Vagina (tissue), 2 donors: ENCODE data around the gene DUSP2. TPM values are rescaled to one million over a fixed set of nuclear protein-coding genes. Genes with fewer than 3 reads are reported as not detected.

Experiments used
- DNase-seq, 2 donors: peaks; one replicate each; pipeline ENCODE4 v3.0.0-alpha.2; 2017; ENCODE audit errors: extremely low spot score in 2 of 2
- H3K27ac ChIP-seq: fragments of 200-600 bp; sonication (generic); one replicate; pipeline ENCODE4 v1.5.1; 2019
- H3K27me3 ChIP-seq: fragments of 200-600 bp; sonication (generic); one replicate; pipeline ENCODE4 v1.5.1; 2019
- H3K36me3 ChIP-seq, 2 donors: fragments of 200-600 bp; sonication (generic); one replicate each; pipeline ENCODE4 v1.5.1; 2017 to 2019
- H3K4me1 ChIP-seq: fragments of 200-600 bp; sonication (generic); one replicate; pipeline ENCODE4 v1.5.1; 2019
- H3K4me3 ChIP-seq, 2 donors: fragments of 200-600 bp; sonication (generic); 1 replicate in 1 of 2; 2 replicates in 1 of 2; pipeline ENCODE4 v1.5.1; 2016 to 2019
- H3K9me3 ChIP-seq: fragments of 200-600 bp; sonication (generic); one replicate; pipeline ENCODE4 v1.5.1; 2019
- CTCF ChIP-seq, 3 experiments: fragments of 450-650 bp in 2 of 3; fragments of 200-600 bp in 1 of 3; sonication (generic) in 1 of 3; IDR thresholded peaks; one replicate each; pipeline ENCODE4 v1.5.1; 2017 to 2019; ENCODE audit warnings: antibody characterized with exemption in 3 of 3, mild to moderate bottlenecking in 2 of 3, moderate library complexity in 2 of 3
- POLR2A ChIP-seq, 2 donors: fragments of 450-650 bp; IDR thresholded peaks; one replicate each; pipeline ENCODE4 v1.6.1; 2017; ENCODE audit warnings: antibody characterized with exemption in 2 of 2, mild to moderate bottlenecking in 2 of 2, moderate library complexity in 2 of 2
- POLR2AphosphoS5 ChIP-seq, 2 donors: sonication (generic); formaldehyde crosslinking; IDR thresholded peaks; one replicate each; pipeline ENCODE4 v1.9.0; 2017; ENCODE audit warnings: antibody characterized with exemption in 2 of 2, mild to moderate bottlenecking in 2 of 2, low read depth in 1 of 2; ENCODE audit not compliant: insufficient read depth in 1 of 2
- intact Hi-C: fragments of 100-400 bp; cut with DNase I; formaldehyde crosslinking; loops from one replicate; pipeline ENCODE4 v1.15.1; 2023
- total RNA-seq: library from RNA; depleted of rRNA; stranded (reverse); fragments of >200 nt; gene quantifications from one replicate; pipeline ENCODE4 v1.2.3, GENCODE V29; 2016

Gene DUSP2
- total RNA-seq, 1 donor from 2014 or later = 14.0 TPM

GRCh38 chr2:96120991-96121390, 24.2 kb downstream of the DUSP2 start:
- DNase-seq = no peak
- TF ChIP-seq POLR2A (IDR thresholded peaks at IDR 0.05) = no peak
- no peak for TF ChIP-seq CTCF (IDR thresholded peaks at IDR 0.05)
- TF ChIP-seq POLR2AphosphoS5 (IDR thresholded peaks at IDR 0.05; ENCODE audit: insufficient read depth in 1 of 2, low read depth in 1 of 2) = no peak
- Histone ChIP-seq H3K4me1 (peaks cover 12% of the 10 kb centered on the region), H3K4me3 (no peak overlapping the region), H3K36me3 (no peaks in the 10 kb centered on the region), H3K9me3 (no peaks in the 10 kb centered on the region), H3K27me3 (no peaks in the 10 kb centered on the region), H3K27ac (no peak overlapping the region)
- intact Hi-C loops = loop anchor here (5.0 kb wide), 1 partner anchor 391 kb away; no protein-coding TSS in a partner anchor

- no peak for TF ChIP-seq POLR2AphosphoS5 (IDR thresholded peaks at IDR 0.05; ENCODE audit: insufficient read depth in 1 of 2, low read depth in 1 of 2)
- TF ChIP-seq POLR2A (IDR thresholded peaks at IDR 0.05) = no peak
- no peak for TF ChIP-seq CTCF (IDR thresholded peaks at IDR 0.05)
- Histone ChIP-seq H3K36me3 (no peaks in the 10 kb centered on the region), H3K4me3 (no peak overlapping the region), H3K4me1 (peaks cover 13% of the 10 kb centered on the region), H3K27ac (no peak overlapping the region), H3K9me3 (no peaks in the 10 kb centered on the region), H3K27me3 (no peaks in the 10 kb centered on the region)
- DNase-seq = no peak
- intact Hi-C loops = loop anchor here (5.0 kb wide), 1 partner anchor 392 kb away; no protein-coding TSS in a partner anchor
These were observed 25.0 kb downstream of the DUSP2 start for GRCh38 chr2:96120091-96120720.

GRCh38 chr2:96119389-96119751, 25.9 kb downstream of the DUSP2 start:
- Histone ChIP-seq H3K9me3 (no peaks in the 10 kb centered on the region), H3K36me3 (no peaks in the 10 kb centered on the region), H3K27ac (no peak overlapping the region), H3K4me3 (no peak overlapping the region), H3K27me3 (no peaks in the 10 kb centered on the region), H3K4me1 (peaks cover 13% of the 10 kb centered on the region)
- no peak for DNase-seq
- intact Hi-C loops = loop anchor here (5.0 kb wide), 1 partner anchor 127 kb away; the partner anchor contains the start of gene ANKRD36C
- no peak for TF ChIP-seq POLR2AphosphoS5 (IDR thresholded peaks at IDR 0.05; ENCODE audit: insufficient read depth in 1 of 2, low read depth in 1 of 2)
- no peak for TF ChIP-seq CTCF (IDR thresholded peaks at IDR 0.05)
- TF ChIP-seq POLR2A (IDR thresholded peaks at IDR 0.05) = no peak

GRCh38 chr2:96118698-96119388, 26.4 kb downstream of the DUSP2 start:
- H3K4me1 ChIP-seq = peaks cover 13% of the 10 kb centered on the region
- DNase-seq = no peak
- intact Hi-C loops = loop anchor here (5.0 kb wide), 1 partner anchor 127 kb away; the partner anchor contains the start of gene ANKRD36C
- H3K4me3 ChIP-seq = no peak overlapping the region
- no peak overlapping the region for H3K27ac ChIP-seq
- H3K36me3 ChIP-seq = no peaks in the 10 kb centered on the region
- TF ChIP-seq POLR2A (IDR thresholded peaks at IDR 0.05) (no peak), CTCF (IDR thresholded peaks at IDR 0.05) (no peak), POLR2AphosphoS5 (IDR thresholded peaks at IDR 0.05; ENCODE audit: insufficient read depth in 1 of 2, low read depth in 1 of 2) (no peak)
- no peaks in the 10 kb centered on the region for H3K9me3 ChIP-seq
- no peaks in the 10 kb centered on the region for H3K27me3 ChIP-seq
